K562 (cell line): ENCODE measurements around the gene COL13A1. TPM values are rescaled to one million over a fixed set of nuclear protein-coding genes. Genes with fewer than 3 reads are reported as not detected.

Experiments
- ATAC-seq: fragments of 200-7000 bp; cut with Tn5 transposase; 3 replicates; pipeline ENCODE4 v1.9.1; 2020; ENCODE audit warnings: moderate library complexity
- BruUV-seq: library from RNA; stranded (reverse); fragments of 400-500 nt; replicated peaks from 2 replicates; lab custom pipeline; 2021; lab: Mats Ljungman, UMichigan
- CTCF ChIA-PET: fragments of 300-600 bp; formaldehyde crosslinking; extraction: SDS; loops from one replicate; lab custom pipeline; 2021; ENCODE audit warnings: low intra/inter-chr PET ratio; lab: Yijun Ruan, JAX
- POLR2A ChIA-PET: fragments of 300-600, 350-650 bp; sonication (Branson Sonifier 250); formaldehyde crosslinking; extraction: SDS; loops from one replicate; lab custom pipeline; 2021; ENCODE audit warnings: antibody characterized with exemption, inconsistent platforms; lab: Yijun Ruan, JAX
- DNase-seq, 4 experiments: peaks; one replicate each; pipeline versions ENCODE4 v3.0.0 to v3.0.0-alpha.2; 2011 to 2018; ENCODE audit warnings: low spot score in 3 of 4, mixed read lengths in 3 of 4; ENCODE audit errors: extremely low read depth in 1 of 4
- FAIRE-seq: peaks from 2 replicates; lab custom pipeline; 2011; peaks lifted over from hg19 to GRCh38; lab: Jason Lieb, UNC
- H2AFZ ChIP-seq: 2 replicates; pipeline ENCODE4 v1.6.0; 2011; ENCODE audit warnings: low read depth, low read length, control low read depth, inconsistent platforms
- H3K27ac ChIP-seq: fragments of 200-600 bp; 3 replicates; pipeline ENCODE4 v1.8.0; 2011; ENCODE audit warnings: low read depth, mild to moderate bottlenecking, control low read depth, inconsistent platforms, low read length, moderate library complexity, mixed read lengths; ENCODE audit errors: extremely low read depth
- H3K27me3 ChIP-seq, 2 experiments: fragments of 300-600 bp in 1 of 2; 2 replicates in 1 of 2; 3 replicates in 1 of 2; pipeline versions ENCODE4 v1.6.0 to v1.8.0; 2011; ENCODE audit warnings: inconsistent platforms in 2 of 2, low read length in 2 of 2, mild to moderate bottlenecking in 1 of 2, mixed read lengths in 1 of 2, moderate library complexity in 1 of 2; ENCODE audit not compliant: control insufficient read depth in 2 of 2, insufficient read depth in 2 of 2
- H3K36me3 ChIP-seq: fragments of 300-600 bp; 3 replicates; pipeline ENCODE4 v1.8.0; 2011; ENCODE audit warnings: mild to moderate bottlenecking, low read length, inconsistent platforms; ENCODE audit not compliant: control insufficient read depth, insufficient read depth
- H3K4me1 ChIP-seq, 2 experiments: fragments of 200-600 bp in 1 of 2; replicated peaks in 1 of 2; 2 replicates in 1 of 2; 3 replicates in 1 of 2; pipeline versions ENCODE4 v1.5.1 to v1.8.0; 2011; ENCODE audit warnings: inconsistent platforms in 2 of 2, low read length in 2 of 2, mild to moderate bottlenecking in 1 of 2, mixed read lengths in 1 of 2, moderate library complexity in 1 of 2; ENCODE audit not compliant: control insufficient read depth in 2 of 2, insufficient read depth in 2 of 2
- H3K4me2 ChIP-seq: 2 replicates; pipeline ENCODE4 v1.6.1; 2011; ENCODE audit warnings: low read length, control low read depth, inconsistent platforms, mixed read lengths; ENCODE audit not compliant: insufficient read depth
- H3K4me3 ChIP-seq: fragments of 200-600 bp; sonication (generic), shearing (Covaris generic); 2 replicates; pipeline ENCODE4 v1.5.1; 2016; ENCODE audit warnings: control low read depth, inconsistent platforms
- H3K79me2 ChIP-seq: fragments of 200-600 bp; 3 replicates; pipeline ENCODE4 v1.8.0; 2011; ENCODE audit warnings: low read length, inconsistent platforms; ENCODE audit not compliant: control insufficient read depth, insufficient read depth
- H3K9ac ChIP-seq, 2 experiments: 2 replicates each; pipeline versions ENCODE4 v1.6.0 to v1.6.1; 2011; ENCODE audit warnings: low read depth in 2 of 2, low read length in 2 of 2, control low read depth in 1 of 2, inconsistent platforms in 1 of 2, mild to moderate bottlenecking in 1 of 2, mixed read lengths in 1 of 2; ENCODE audit not compliant: insufficient read depth in 1 of 2
- H3K9me1 ChIP-seq: one replicate; pipeline ENCODE4 v1.6.0; 2011; ENCODE audit warnings: inconsistent platforms, mild to moderate bottlenecking, low read length, moderate library complexity; ENCODE audit not compliant: control insufficient read depth, insufficient read depth
- H3K9me3 ChIP-seq: replicated peaks from 2 replicates; pipeline ENCODE4 v1.5.1; 2011; ENCODE audit warnings: low read depth, low read length, inconsistent platforms; ENCODE audit not compliant: control insufficient read depth, insufficient read depth
- H4K20me1 ChIP-seq: replicated peaks from 2 replicates; pipeline ENCODE4 v1.6.1; 2011; ENCODE audit warnings: low read length, inconsistent platforms, mixed read lengths; ENCODE audit not compliant: control insufficient read depth, insufficient read depth
- CHD2 ChIP-seq: IDR thresholded peaks from 2 replicates; pipeline ENCODE4 v1.6.1; 2011; ENCODE audit warnings: low read depth, low read length
- CTCF ChIP-seq, 3 experiments: IDR thresholded peaks in 2 of 3; conservative IDR thresholded peaks in 1 of 3; 2 replicates each; pipeline ENCODE4 v1.5.1; 2011 to 2012; ENCODE audit warnings: low read length in 3 of 3, mild to moderate bottlenecking in 3 of 3, control low read depth in 2 of 3, improper control_type of control experiment in 1 of 3, inconsistent platforms in 1 of 3, low read depth in 1 of 3, mixed read lengths in 1 of 3, moderate library complexity in 1 of 3; ENCODE audit not compliant: insufficient read depth in 2 of 3
- ESRRA ChIP-seq: fragments of 450-650 bp; IDR thresholded peaks from 2 replicates; pipeline ENCODE4 v1.6.1; 2014; ENCODE audit warnings: low read depth, mild to moderate bottlenecking, moderate library complexity, borderline replicate concordance
- ESRRB ChIP-seq: fragments of 250-450 bp; sonication (Bioruptor Pico); IDR thresholded peaks from 2 replicates; pipeline ENCODE4 v1.5.0; 2020; ENCODE audit warnings: mild to moderate bottlenecking, moderate library complexity, borderline replicate concordance
- HEY1 ChIP-seq: fragments of 250-450 bp; sonication (Bioruptor Pico); IDR thresholded peaks from 2 replicates; pipeline ENCODE4 v1.5.0; 2020; ENCODE audit warnings: mild to moderate bottlenecking, moderate library complexity, borderline replicate concordance
- HLTF ChIP-seq: fragments of 450-650 bp; IDR thresholded peaks from 2 replicates; pipeline ENCODE4 v1.6.1; 2016
- HOXB6 ChIP-seq: fragments of 250-450 bp; sonication (Bioruptor Pico); IDR thresholded peaks from 2 replicates; pipeline ENCODE4 v1.5.1; 2022; ENCODE audit warnings: mild to moderate bottlenecking, borderline replicate concordance
- NFIC ChIP-seq: fragments of 450-650 bp; IDR thresholded peaks from 2 replicates; pipeline ENCODE4 v1.6.1; 2017; ENCODE audit warnings: mild to moderate bottlenecking, inconsistent platforms
- NFRKB ChIP-seq: fragments of 450-650 bp; IDR thresholded peaks from 2 replicates; pipeline ENCODE4 v1.6.1; 2016; ENCODE audit warnings: low read depth
- PRDM10 ChIP-seq: fragments of 450-650 bp; IDR thresholded peaks from 2 replicates; pipeline ENCODE4 v1.6.1; 2018; ENCODE audit not compliant: partially characterized antibody
- RFX7 ChIP-seq: fragments of 250-450 bp; sonication (Bioruptor Pico); IDR thresholded peaks from 2 replicates; pipeline ENCODE4 v1.5.1; 2021; ENCODE audit warnings: mild to moderate bottlenecking
- SIX5 ChIP-seq, 2 experiments: IDR thresholded peaks; 2 replicates each; pipeline ENCODE4 v1.6.1; 2011; ENCODE audit warnings: low read length in 2 of 2, borderline replicate concordance in 1 of 2, low read depth in 1 of 2, mild to moderate bottlenecking in 1 of 2, moderate library complexity in 1 of 2; ENCODE audit not compliant: insufficient read depth in 1 of 2
- ZFP91 ChIP-seq: sonication (generic); formaldehyde crosslinking; IDR thresholded peaks from 2 replicates; pipeline ENCODE4 v1.8.0; 2022; ENCODE audit warnings: mild to moderate bottlenecking, missing genetic modification reagents
- ZNF785 ChIP-seq: fragments of 250-450 bp; sonication (Bioruptor Pico); IDR thresholded peaks from 2 replicates; pipeline ENCODE4 v1.4.0; 2020; ENCODE audit warnings: mild to moderate bottlenecking
- ZNF79 ChIP-seq: fragments of 250-450 bp; sonication (Bioruptor Pico); IDR thresholded peaks from 2 replicates; pipeline ENCODE4 v1.4.0; 2020; ENCODE audit warnings: low read depth, mild to moderate bottlenecking, moderate library complexity
- WGBS: fragments of 100-300 bp; shearing (Covaris generic); methylation state at CpG from one replicate; pipeline ENCODE4 v1.1.6; 2016; ENCODE audit warnings: low coverage, mixed read lengths; ENCODE audit not compliant: insufficient coverage; ENCODE audit errors: missing lambda C conversion rate; 5-methylcytosine and 5-hydroxymethylcytosine counted together
- in situ Hi-C: fragments of 300-500 bp; cut with MboI; formaldehyde crosslinking; loops from 4 replicates; pipeline ENCODE4 v1.15.0; 2018; ENCODE audit warnings: inconsistent platforms, mixed read lengths
- intact Hi-C: fragments of 100-400 bp; cut with micrococcal nuclease; formaldehyde crosslinking; loops from 2 replicates; pipeline ENCODE4 v1.14.2; 2022
- polyA plus RNA-seq, 8 experiments: library from polyadenylated mRNA; depleted of rRNA in 4 of 8; stranded (reverse) in 5 of 8; unstranded in 3 of 8; fragments of >200 nt; fragmentation: Nextera tagmentation in 2 of 8; fragmentation: Illumina TruSeq in 1 of 8; extraction: Ambion mirVana in 2 of 8; extraction: Trizol in 1 of 8; gene quantifications; 2 replicates each; pipeline versions ENCODE4 v1.2.1 to v1.2.3, GENCODE V29; 2011 to 2014; ENCODE audit warnings: inconsistent platforms in 1 of 8, missing spikeins in 1 of 8
- total RNA-seq, 7 experiments: library from RNA; depleted of rRNA in 6 of 7; stranded (reverse); fragments of >200 nt in 6 of 7; fragmentation: Illumina TruSeq in 2 of 7; extraction: Trizol in 2 of 7; gene quantifications; 2 replicates each; pipeline versions ENCODE4 v1.2.1 to v1.2.3, GENCODE V29; 2011 to 2021; ENCODE audit warnings: low replicate concordance in 1 of 7

The COL13A1 gene
- total and polyA plus RNA-seq, 9 of the 15 experiments (the other 6 are each of a cell fraction or from before 2014, with no cell fraction given): not detected

DNA sequence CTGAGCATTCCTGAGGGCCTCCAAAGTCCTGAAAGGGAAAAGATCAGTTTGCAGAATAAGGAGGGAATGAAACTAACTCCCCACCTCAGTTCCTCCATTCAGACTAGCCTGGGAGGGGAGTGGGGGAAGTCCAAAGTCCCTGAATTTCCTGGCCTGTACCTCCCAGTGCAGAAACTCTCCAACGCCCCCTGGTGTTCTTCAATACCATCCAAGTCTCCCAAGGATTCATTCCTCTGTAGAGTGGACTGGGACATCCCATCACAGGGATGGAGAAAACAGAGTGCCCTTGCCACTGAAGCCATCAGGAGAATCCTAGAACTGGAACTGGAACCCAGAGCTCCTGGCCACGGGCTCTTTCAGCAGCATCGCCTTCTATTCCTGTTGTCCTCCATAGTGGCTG is 1.6 kb upstream of the COL13A1 start (continued):
- no peak for TF ChIP-seq PRDM10

- no peaks in the 10 kb centered on the region for H3K79me2 ChIP-seq
- H3K4me3 ChIP-seq: no peak overlapping the region
- DNase-seq: no peak
- intact Hi-C loops: loop anchor here (1.0 to 5.0 kb wide), 3 partner anchors 104 to 158 kb away; no protein-coding TSS in a partner anchor
- peaks cover 0 to 13% of the 10 kb centered on the region in 2 experiments; a peak in 1 of 5 replicates for H3K4me1 ChIP-seq
- no peak for ATAC-seq
- no peaks in the 10 kb centered on the region for H3K36me3 ChIP-seq
- no peaks in the 10 kb centered on the region for H3K9me3 ChIP-seq
- peaks cover 3% of the 10 kb centered on the region; the same call in 1 of the 2 replicates for H4K20me1 ChIP-seq
- H3K27ac ChIP-seq: no peak overlapping the region
- no peaks in the 10 kb centered on the region for H3K9me1 ChIP-seq
- no peak overlapping the region for H3K4me2 ChIP-seq
- ChIA-PET CTCF (interaction anchor here (0.6 to 2.9 kb wide), 2 partner anchors 156 to 812 kb away, joined by 3 to 14 read pairs; partner anchors contain the start of gene KIFBP), POLR2A (interaction anchor here (1.0 kb wide), 1 partner anchor 11 kb away, joined by 3 read pairs; no protein-coding TSS in a partner anchor)
- peaks cover 17 to 61% of the 10 kb centered on the region in 2 experiments; a peak in 4 of 5 replicates for H3K27me3 ChIP-seq
- H2AFZ ChIP-seq: no peak overlapping the region
- in situ Hi-C loops: no loop called here
- no TSS peak for BruUV-seq
- H3K9ac ChIP-seq: no peak overlapping the region
- 0% methylated on average over 2 of the region's 2 CpGs for WGBS
- FAIRE-seq: no peak
- no peak for TF ChIP-seq CHD2
- no peak for TF ChIP-seq ZNF785 (CRISPR knock-in tag)
- TF ChIP-seq ESRRB (CRISPR knock-in tag): no peak
- no peak for TF ChIP-seq ZNF79 (CRISPR knock-in tag)
- no peak for TF ChIP-seq CTCF (IDR thresholded peaks at IDR 0.05 in 2 of 3, conservative IDR thresholded peaks at IDR 0.05 in 1 of 3; ENCODE audit: insufficient read depth in 2 of 3, low read depth in 1 of 3, low read length in 3 of 3)
- no peak for TF ChIP-seq ESRRA
- no peak for TF ChIP-seq ZFP91 (CRISPR knock-in tag)
- no peak for TF ChIP-seq HEY1 (CRISPR knock-in tag)
- no peak for TF ChIP-seq RFX7 (CRISPR knock-in tag)
- no peak for TF ChIP-seq NFIC
- TF ChIP-seq NFRKB: no peak
- TF ChIP-seq HLTF: no peak
- TF ChIP-seq HOXB6: no peak
- no peak for TF ChIP-seq SIX5 (IDR thresholded peaks at IDR 0.05; ENCODE audit: borderline replicate concordance in 1 of 2, insufficient read depth in 1 of 2, low read depth in 1 of 2, low read length in 2 of 2)
These were observed 1.0 kb upstream of the COL13A1 start for GRCh38 chr10:69800665-69801064.
